Nephron (organoid): ENCODE measurements around the gene HK2.

Experiments
- H3K27ac Mint-ChIP-seq, 3 experiments: 2 replicates each; pipeline ENCODE4 v1.8.0; 2020; ENCODE audit warnings: mixed read lengths in 3 of 3, mild to moderate bottlenecking in 2 of 3, moderate library complexity in 1 of 3
- H3K27me3 Mint-ChIP-seq: 2 replicates; pipeline ENCODE4 v1.8.0; 2021; ENCODE audit warnings: low read depth, mild to moderate bottlenecking, moderate library complexity, mixed read lengths
- H3K36me3 Mint-ChIP-seq: 2 replicates; pipeline ENCODE4 v1.8.0; 2020; ENCODE audit warnings: low read depth, mixed read lengths
- H3K4me1 Mint-ChIP-seq: 2 replicates; pipeline ENCODE4 v1.8.0; 2020; ENCODE audit warnings: mixed read lengths
- H3K4me3 Mint-ChIP-seq, 3 experiments: 2 replicates each; pipeline ENCODE4 v1.8.0; 2020; ENCODE audit warnings: mild to moderate bottlenecking in 3 of 3, mixed read lengths in 3 of 3, moderate library complexity in 2 of 3
- H3K9me3 Mint-ChIP-seq: 2 replicates; pipeline ENCODE4 v1.8.0; 2020; ENCODE audit warnings: mixed read lengths
- TF ChIP-seq, protein P1 (sequence below), 3 experiments: fragments of 200-600 bp; sonication (generic); IDR thresholded peaks; one replicate each; pipeline ENCODE4 v1.5.0; 2021; ENCODE audit warnings: antibody characterized with exemption in 3 of 3; ENCODE audit not compliant: unreplicated experiment in 3 of 3

The HK2 gene

DNA sequence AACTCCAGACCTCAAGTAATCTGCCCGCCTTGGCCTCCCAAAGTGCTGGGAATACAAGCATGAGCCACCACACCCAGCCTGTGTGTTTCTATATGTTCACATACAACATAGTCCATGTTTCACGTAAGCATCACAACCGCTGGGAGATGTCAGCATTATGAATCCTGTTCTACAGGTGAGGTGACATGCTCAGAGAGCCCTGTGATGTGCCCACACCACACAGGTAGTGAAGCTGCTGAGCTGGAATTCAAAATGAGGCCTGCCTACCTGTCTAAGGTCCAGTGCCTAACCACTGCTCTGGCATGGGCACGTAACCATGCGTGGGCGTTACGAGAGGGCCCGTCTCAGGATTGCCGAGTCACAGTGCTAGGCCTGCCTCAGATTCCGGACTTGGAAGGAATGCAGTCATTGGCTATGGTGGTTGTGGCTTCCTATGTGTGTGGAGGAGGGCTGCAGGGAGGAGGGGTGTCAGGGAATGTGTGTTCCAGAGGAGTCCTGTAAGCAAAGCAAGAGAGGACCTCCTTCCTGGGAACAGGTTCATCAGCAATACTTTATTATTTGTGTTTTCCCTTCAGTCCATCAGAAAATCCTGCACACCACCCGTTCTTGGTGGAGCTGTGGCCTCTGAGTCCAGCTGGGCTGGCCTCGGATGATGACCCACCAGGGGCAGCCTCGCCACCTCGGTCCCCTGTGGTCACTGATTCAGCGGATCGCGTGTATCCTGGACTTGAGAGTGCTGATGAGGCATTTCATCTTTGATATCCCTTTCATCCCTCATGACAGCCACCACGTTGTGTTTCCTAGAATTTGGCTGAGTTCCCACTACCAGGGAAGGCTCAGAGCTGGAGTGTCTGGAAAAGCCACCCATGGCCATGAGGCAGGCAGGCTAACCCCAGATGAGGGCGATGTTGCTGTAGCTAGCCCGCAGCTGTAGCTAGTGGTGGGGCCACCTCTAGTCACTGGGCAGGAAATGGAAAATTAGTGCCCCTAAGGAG lies 31.1 kb downstream of the HK2 start:
- H3K4me1 Mint-ChIP-seq = peaks cover 19% of the 10 kb centered on the region
- H3K4me3 Mint-ChIP-seq = no peak overlapping the region
- no peaks in the 10 kb centered on the region for H3K9me3 Mint-ChIP-seq
- no peaks in the 10 kb centered on the region for H3K27me3 Mint-ChIP-seq
- H3K27ac Mint-ChIP-seq = peak overlapping the region in 1 of 3 experiments; percentile 64
- H3K36me3 Mint-ChIP-seq = peaks cover 16% of the 10 kb centered on the region
- TF ChIP-seq, protein P1, sequence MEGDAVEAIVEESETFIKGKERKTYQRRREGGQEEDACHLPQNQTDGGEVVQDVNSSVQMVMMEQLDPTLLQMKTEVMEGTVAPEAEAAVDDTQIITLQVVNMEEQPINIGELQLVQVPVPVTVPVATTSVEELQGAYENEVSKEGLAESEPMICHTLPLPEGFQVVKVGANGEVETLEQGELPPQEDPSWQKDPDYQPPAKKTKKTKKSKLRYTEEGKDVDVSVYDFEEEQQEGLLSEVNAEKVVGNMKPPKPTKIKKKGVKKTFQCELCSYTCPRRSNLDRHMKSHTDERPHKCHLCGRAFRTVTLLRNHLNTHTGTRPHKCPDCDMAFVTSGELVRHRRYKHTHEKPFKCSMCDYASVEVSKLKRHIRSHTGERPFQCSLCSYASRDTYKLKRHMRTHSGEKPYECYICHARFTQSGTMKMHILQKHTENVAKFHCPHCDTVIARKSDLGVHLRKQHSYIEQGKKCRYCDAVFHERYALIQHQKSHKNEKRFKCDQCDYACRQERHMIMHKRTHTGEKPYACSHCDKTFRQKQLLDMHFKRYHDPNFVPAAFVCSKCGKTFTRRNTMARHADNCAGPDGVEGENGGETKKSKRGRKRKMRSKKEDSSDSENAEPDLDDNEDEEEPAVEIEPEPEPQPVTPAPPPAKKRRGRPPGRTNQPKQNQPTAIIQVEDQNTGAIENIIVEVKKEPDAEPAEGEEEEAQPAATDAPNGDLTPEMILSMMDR (IDR thresholded peaks at IDR 0.05; ENCODE audit: unreplicated experiment in 3 of 3) = no peak

DNA sequence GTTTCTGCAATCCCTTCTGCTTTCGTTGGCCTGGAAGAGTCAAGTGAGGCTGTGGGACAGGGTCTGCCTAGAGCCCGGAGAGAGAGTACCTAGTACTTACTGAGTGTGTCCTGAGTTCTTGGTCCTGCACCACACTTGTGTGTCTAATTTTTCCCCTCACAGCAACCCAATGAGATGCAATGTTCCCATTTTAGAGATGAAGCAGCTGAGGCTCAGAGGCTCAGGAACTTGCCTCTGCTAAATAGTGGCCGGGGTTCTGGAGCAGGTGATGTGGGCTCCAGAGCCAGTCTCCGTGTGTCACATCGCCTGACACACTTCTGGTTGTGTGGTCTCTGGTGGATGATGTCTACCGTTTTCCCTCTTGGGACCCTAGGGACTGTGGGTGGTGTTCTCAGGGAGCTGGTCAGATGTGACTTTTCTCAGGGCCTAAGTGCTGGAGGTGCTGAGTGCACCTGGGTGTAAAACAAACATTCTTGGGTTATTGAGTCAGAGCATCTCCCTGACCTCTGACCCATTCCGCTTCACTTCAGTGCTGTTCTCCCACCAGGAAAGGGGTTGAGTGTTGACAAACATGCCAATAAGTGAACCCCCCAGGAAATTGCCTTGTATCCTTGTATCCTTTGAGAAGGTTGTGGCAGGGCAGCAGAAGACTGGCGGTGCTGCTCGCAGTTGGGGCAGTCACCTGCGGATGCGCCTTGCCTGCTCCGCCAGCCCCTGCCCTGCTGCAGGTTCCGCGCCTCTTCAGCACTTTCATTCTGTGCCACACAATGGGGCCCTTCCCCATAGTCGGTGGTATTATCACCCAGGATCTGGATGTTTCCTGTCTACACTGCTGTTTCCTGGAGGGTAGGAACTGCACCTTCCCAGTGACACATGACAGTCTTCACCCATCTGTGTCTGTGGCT lies 32.1 kb downstream of the HK2 start:
- peaks cover 19% of the 10 kb centered on the region for H3K4me1 Mint-ChIP-seq
- no peaks in the 10 kb centered on the region for H3K9me3 Mint-ChIP-seq
- TF ChIP-seq, protein P1 (IDR thresholded peaks at IDR 0.05; ENCODE audit: unreplicated experiment in 3 of 3) = no peak
- H3K27me3 Mint-ChIP-seq = no peaks in the 10 kb centered on the region
- H3K27ac Mint-ChIP-seq = peak overlapping the region in 2 of 3 experiments; percentile 20 to 71
- peaks cover 16% of the 10 kb centered on the region for H3K36me3 Mint-ChIP-seq
- H3K4me3 Mint-ChIP-seq = no peak overlapping the region

DNA sequence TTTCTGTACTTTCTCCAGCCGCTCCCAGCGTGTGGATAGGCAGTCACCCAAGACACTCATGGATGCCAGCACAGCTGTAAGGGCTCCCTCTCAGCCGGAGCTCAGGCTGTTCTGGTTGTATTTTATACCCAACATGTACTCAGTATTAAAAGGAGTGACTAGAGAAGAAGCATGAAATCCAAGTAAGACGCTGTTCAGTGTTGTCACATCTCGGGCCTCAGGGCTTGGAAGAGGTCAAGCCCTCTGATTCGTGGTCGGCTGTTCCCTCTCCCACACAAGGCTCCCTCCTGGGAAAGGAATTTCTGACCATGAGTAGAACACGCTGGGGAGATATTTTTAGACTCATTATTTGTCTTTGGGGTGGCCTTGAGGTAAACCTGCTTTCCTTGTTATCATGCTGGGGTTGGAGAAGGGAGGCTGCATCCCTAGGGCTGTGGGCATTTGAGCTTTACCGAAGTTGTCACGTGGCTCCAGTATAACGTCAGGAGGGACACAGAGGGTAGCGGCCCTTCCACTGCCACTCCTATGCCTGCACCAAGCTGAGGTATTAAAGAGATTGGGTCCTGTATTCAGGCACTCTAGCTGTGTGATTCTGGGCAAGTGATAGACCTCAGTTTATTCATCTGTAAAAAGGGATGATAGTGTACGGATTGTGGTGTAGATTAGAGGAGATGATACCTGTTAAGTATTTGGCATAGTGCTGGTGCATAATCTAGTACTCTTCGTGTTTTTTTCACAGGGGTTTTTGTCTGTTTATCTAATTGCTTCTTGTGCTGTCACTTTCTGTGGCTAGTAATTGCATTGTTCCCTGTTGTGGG lies 34.1 kb downstream of the HK2 start:
- H3K27ac Mint-ChIP-seq = peak overlapping the region; percentile 30 to 89 (median 54)
- H3K36me3 Mint-ChIP-seq = peaks cover 17% of the 10 kb centered on the region
- H3K4me3 Mint-ChIP-seq = no peak overlapping the region
- TF ChIP-seq, protein P1 (IDR thresholded peaks at IDR 0.05; ENCODE audit: unreplicated experiment in 3 of 3) = no peak
- H3K4me1 Mint-ChIP-seq = peaks cover 21% of the 10 kb centered on the region
- no peaks in the 10 kb centered on the region for H3K9me3 Mint-ChIP-seq
- H3K27me3 Mint-ChIP-seq = no peaks in the 10 kb centered on the region

DNA sequence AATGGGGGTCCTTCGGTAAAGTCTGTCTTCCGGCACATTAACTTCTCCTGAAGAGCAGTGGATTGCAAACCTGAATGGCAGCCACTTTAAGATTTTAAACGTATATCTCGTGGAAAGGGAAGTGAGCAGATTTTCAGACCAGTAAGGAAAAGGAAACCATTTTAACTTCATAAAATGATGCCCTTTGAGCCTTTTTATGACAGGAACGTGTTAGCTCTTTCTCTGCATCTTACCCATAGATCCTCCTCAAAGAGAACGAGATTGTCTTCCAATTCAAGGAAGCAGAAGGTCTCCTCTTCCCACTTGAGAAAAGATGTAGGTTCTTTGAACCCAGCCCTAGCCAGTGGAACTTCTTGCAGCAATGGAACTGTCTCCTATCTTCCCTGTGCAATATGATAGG lies 35.6 kb downstream of the HK2 start:
- no peaks in the 10 kb centered on the region for H3K9me3 Mint-ChIP-seq
- H3K27me3 Mint-ChIP-seq = no peaks in the 10 kb centered on the region
- H3K4me1 Mint-ChIP-seq = peaks cover 35% of the 10 kb centered on the region
- no peak overlapping the region for H3K4me3 Mint-ChIP-seq
- H3K27ac Mint-ChIP-seq = no peak overlapping the region
- TF ChIP-seq, protein P1 (IDR thresholded peaks at IDR 0.05; ENCODE audit: unreplicated experiment in 3 of 3) = no peak
- peaks cover 27% of the 10 kb centered on the region for H3K36me3 Mint-ChIP-seq

DNA sequence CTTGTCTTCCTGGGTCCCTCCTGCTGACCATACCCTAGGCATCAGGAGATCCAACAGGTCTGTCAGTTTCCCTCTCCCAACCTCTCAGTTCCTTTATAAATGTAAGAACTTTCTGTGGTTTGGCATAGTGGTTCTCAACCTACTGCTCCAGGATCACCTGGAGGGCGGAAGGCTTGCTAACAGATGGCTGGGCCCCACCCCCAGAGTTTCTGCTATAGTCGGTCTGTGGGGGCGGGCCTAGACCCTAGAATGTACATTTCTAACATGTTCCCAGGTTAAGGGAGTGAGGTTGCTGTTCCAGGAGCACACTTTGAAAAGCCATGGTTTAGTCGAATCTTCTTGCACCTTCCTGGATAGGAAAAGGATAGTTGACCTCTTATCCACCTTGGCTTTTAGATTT lies 37.0 kb downstream of the HK2 start:
- Mint-ChIP-seq H3K4me1 (peaks cover 44% of the 10 kb centered on the region), H3K27ac (no peak overlapping the region), H3K27me3 (no peaks in the 10 kb centered on the region), H3K36me3 (peaks cover 29% of the 10 kb centered on the region), H3K4me3 (no peak overlapping the region), H3K9me3 (no peaks in the 10 kb centered on the region)
- TF ChIP-seq, protein P1 (IDR thresholded peaks at IDR 0.05; ENCODE audit: unreplicated experiment in 3 of 3) = no peak
